GM12892 (cell line): Measurements from ENCODE around the gene EAF1.

Experiments
- POLR2A ChIP-seq: IDR thresholded peaks from 2 replicates; pipeline ENCODE4 v1.6.1; 2011; ENCODE audit warnings: low read depth, low read length, control low read depth
- POLR2AphosphoS5 ChIP-seq: IDR thresholded peaks from 2 replicates; pipeline ENCODE4 v1.6.1; 2011; ENCODE audit warnings: low read depth, low read length, control low read depth

GRCh38 chr3:15478640-15478979 is 51.2 kb downstream of the EAF1 start:
- no peak for TF ChIP-seq POLR2A
- no peak for TF ChIP-seq POLR2AphosphoS5
